Measurements from ENCODE around the gene F5.

DNA sequence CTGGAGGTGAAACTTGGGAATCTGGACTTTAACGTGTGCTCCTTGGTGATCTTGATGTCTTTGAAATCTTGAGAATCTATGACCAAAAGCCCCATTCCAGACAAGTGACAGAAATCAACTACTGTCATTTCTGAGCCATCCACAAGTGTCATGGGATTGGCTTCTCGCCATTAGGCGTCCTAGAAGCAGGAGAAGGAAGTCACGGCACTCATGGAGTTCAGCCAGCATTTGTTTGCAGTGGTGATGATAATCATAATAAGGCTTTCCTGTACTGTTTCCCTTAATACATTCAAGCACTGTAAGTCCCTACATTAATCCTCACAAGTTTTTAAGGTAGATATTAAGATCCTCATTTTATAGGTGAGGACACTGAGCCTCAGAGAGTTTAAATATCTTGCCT lies 11.9 kb downstream of the F5 start:
- TF ChIP-seq CTCF (conservative IDR thresholded peaks at IDR 0.05; ENCODE audit: low read depth, low read length) (no peak), EZH2 (IDR thresholded peaks at IDR 0.05; ENCODE audit: borderline replicate concordance, low read depth, low read length, poor library complexity, severe bottlenecking) (no peak)

All from A673 (cell line).